Chondrocyte (in vitro differentiated cells): ENCODE measurements around the gene GRK2. TPM values are rescaled to one million over a fixed set of nuclear protein-coding genes. Genes with fewer than 3 reads are reported as not detected.

ENCODE experiments used
- DNase-seq: peaks from one replicate; pipeline ENCODE4 v3.0.0; 2021; ENCODE audit warnings: mixed read lengths, low spot score
- H3K27ac Mint-ChIP-seq: one replicate; pipeline ENCODE4 v1.8.0; 2021; ENCODE audit warnings: mild to moderate bottlenecking, moderate library complexity, mixed read lengths; ENCODE audit not compliant: unreplicated experiment
- H3K27me3 Mint-ChIP-seq: 2 replicates; pipeline ENCODE4 v1.8.0; 2021; ENCODE audit warnings: low read depth, mixed read lengths
- H3K36me3 Mint-ChIP-seq: 2 replicates; pipeline ENCODE4 v1.8.0; 2021; ENCODE audit warnings: low read depth, mixed read lengths
- H3K4me1 Mint-ChIP-seq: 2 replicates; pipeline ENCODE4 v1.8.0; 2021; ENCODE audit warnings: low read depth, mild to moderate bottlenecking, mixed read lengths
- H3K4me3 Mint-ChIP-seq: one replicate; pipeline ENCODE4 v1.8.0; 2021; ENCODE audit warnings: mild to moderate bottlenecking, moderate library complexity, mixed read lengths; ENCODE audit not compliant: unreplicated experiment
- H3K9me3 Mint-ChIP-seq: 2 replicates; pipeline ENCODE4 v1.8.0; 2021; ENCODE audit warnings: low read depth, mixed read lengths
- total RNA-seq: library from RNA; stranded (reverse); gene quantifications from 3 replicates; pipeline ENCODE4 v1.2.1, GENCODE V29; 2021
- TF ChIP-seq, protein P1 (sequence below): fragments of 200-600 bp; sonication (generic); IDR thresholded peaks from 2 replicates; pipeline ENCODE4 v1.5.0; 2021; ENCODE audit warnings: antibody characterized with exemption, mild to moderate bottlenecking, moderate library complexity

GRK2 gene
- total RNA-seq, 1 donor from 2014 or later: 38.3 TPM

DNA sequence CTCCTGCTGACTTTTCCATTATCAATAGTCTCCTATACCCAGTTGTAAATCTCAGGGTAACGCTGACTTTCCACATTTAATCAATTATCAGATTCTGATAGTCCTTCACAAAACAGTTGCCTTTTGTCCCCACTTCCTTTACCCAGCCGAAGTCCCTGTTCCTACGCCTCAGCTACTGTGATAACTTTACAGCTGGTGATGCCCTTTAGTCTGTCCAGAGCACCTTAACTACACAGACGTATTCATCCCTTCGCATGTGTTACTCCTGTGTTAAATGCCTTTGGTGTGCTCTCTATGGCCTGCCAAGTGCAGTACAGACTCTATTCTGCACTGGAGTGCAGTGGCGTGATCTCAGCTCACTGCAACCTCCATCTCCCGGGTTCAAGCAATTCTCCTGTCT lies 57.3 kb downstream of the GRK2 start:
- Mint-ChIP-seq H3K4me3 (no peak overlapping the region), H3K9me3 (no peaks in the 10 kb centered on the region), H3K36me3 (peaks cover 2% of the 10 kb centered on the region), H3K27ac (no peak overlapping the region), H3K27me3 (no peaks in the 10 kb centered on the region), H3K4me1 (peaks cover 3% of the 10 kb centered on the region)
- peak; percentile 0 for DNase-seq
- TF ChIP-seq, protein P1, sequence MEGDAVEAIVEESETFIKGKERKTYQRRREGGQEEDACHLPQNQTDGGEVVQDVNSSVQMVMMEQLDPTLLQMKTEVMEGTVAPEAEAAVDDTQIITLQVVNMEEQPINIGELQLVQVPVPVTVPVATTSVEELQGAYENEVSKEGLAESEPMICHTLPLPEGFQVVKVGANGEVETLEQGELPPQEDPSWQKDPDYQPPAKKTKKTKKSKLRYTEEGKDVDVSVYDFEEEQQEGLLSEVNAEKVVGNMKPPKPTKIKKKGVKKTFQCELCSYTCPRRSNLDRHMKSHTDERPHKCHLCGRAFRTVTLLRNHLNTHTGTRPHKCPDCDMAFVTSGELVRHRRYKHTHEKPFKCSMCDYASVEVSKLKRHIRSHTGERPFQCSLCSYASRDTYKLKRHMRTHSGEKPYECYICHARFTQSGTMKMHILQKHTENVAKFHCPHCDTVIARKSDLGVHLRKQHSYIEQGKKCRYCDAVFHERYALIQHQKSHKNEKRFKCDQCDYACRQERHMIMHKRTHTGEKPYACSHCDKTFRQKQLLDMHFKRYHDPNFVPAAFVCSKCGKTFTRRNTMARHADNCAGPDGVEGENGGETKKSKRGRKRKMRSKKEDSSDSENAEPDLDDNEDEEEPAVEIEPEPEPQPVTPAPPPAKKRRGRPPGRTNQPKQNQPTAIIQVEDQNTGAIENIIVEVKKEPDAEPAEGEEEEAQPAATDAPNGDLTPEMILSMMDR: no peak

DNA sequence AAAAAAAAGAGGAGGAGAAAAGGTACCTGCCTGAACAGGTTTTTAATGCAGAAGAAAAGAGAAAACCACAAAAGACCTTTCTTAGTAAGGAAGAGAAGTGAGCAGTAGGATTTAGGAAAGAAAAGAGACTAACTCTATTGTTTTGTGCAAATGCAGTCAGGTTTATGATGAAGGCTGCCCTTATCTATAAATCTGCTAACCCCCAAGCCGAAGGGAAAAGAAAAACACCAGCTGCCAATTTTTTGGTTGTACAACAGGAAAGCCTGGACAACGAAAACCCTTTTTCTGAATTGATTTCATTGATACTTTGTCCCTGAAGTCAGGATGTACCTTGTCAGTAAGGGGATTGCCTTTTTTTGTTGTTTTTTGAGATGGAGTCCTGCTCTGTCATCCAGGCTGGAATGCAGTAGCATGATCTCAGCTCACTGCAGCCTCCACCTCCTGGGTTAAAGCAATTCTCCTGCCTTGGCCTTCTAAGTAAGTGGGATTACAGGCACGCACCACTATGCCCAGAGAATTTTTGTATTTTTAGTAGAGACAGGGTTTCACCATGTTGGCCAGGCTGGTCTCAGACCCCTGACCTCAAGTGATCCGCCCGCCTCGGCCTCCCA lies 65.9 kb downstream of the GRK2 start:
- no peaks in the 10 kb centered on the region for H3K27me3 Mint-ChIP-seq
- H3K4me1 Mint-ChIP-seq: no peaks in the 10 kb centered on the region
- H3K27ac Mint-ChIP-seq: no peak overlapping the region
- no peak for DNase-seq
- no peak overlapping the region for H3K4me3 Mint-ChIP-seq
- H3K36me3 Mint-ChIP-seq: peaks cover 4% of the 10 kb centered on the region
- H3K9me3 Mint-ChIP-seq: no peaks in the 10 kb centered on the region
- TF ChIP-seq, protein P1: no peak

Other genes starting within 250 kb of the GRK2 start
- 7.2 to 15.3 TPM (median 7.2 TPM) in 3 replicates for gene SYT12, start 243.3 kb upstream of the GRK2 start, total RNA-seq
- gene RHOD, start 209.6 kb upstream of the GRK2 start, total RNA-seq: 17.4 to 26.5 TPM (median 26.0 TPM) in 3 replicates
- gene KDM2A, start 147.2 kb upstream of the GRK2 start, total RNA-seq: 53.5 to 58.1 TPM (median 54.3 TPM) in 3 replicates
- gene ANKRD13D, start 22.8 kb downstream of the GRK2 start, total RNA-seq: 40.0 to 51.8 TPM (median 47.8 TPM) in 3 replicates
- 19.8 to 30.0 TPM (median 28.4 TPM) in 3 replicates for gene SSH3, start 37.1 kb downstream of the GRK2 start, total RNA-seq
- 48.8 to 67.7 TPM (median 63.4 TPM) in 3 replicates for gene POLD4, start 87.1 kb downstream of the GRK2 start, total RNA-seq
- 2.0 to 5.6 TPM (median 4.9 TPM) in 3 replicates for gene CLCF1, start 107.1 kb downstream of the GRK2 start, total RNA-seq
- gene RAD9A, start 125.5 kb downstream of the GRK2 start, total RNA-seq: 11.1 to 14.6 TPM (median 11.6 TPM) in 3 replicates
- 95.2 to 113 TPM (median 109 TPM) in 3 replicates for gene PPP1CA, start 135.4 kb downstream of the GRK2 start, total RNA-seq
- gene TBC1D10C, start 137.6 kb downstream of the GRK2 start, total RNA-seq: not detected in 3 replicates
- 0.36 to 1.8 TPM (median 1.8 TPM) in 3 replicates for gene CARNS1, start 149.2 kb downstream of the GRK2 start, total RNA-seq
- gene RPS6KB2, start 162.0 kb downstream of the GRK2 start, total RNA-seq: 40.3 to 44.2 TPM (median 42.3 TPM) in 3 replicates
- 0.47 to 0.95 TPM (median 0.73 TPM) in 3 replicates for gene PTPRCAP, start 171.2 kb downstream of the GRK2 start, total RNA-seq
- gene CORO1B, start 177.0 kb downstream of the GRK2 start, total RNA-seq: 74.7 to 80.9 TPM (median 80.1 TPM) in 3 replicates
- gene GPR152, start 186.3 kb downstream of the GRK2 start, total RNA-seq: not detected in 3 replicates
- not detected in 3 replicates for gene CABP4, start 188.9 kb downstream of the GRK2 start, total RNA-seq
- gene TMEM134, start 202.8 kb downstream of the GRK2 start, total RNA-seq: 50.9 to 62.4 TPM (median 57.1 TPM) in 3 replicates
- gene AIP, start 216.6 kb downstream of the GRK2 start, total RNA-seq: 53.6 to 58.8 TPM (median 54.3 TPM) in 3 replicates
- gene PITPNM1, start 238.9 kb downstream of the GRK2 start, total RNA-seq: 39.8 to 44.7 TPM (median 40.5 TPM) in 3 replicates
- 27.5 to 42.5 TPM (median 36.6 TPM) in 3 replicates for gene CDK2AP2, start 241.7 kb downstream of the GRK2 start, total RNA-seq